Measurements from ENCODE around the gene TRIM42. TPM values are rescaled to one million over a fixed set of nuclear protein-coding genes. Genes with fewer than 3 reads are reported as not detected.

Gene TRIM42
- total RNA-seq, 2 experiments from 2014 or later, result not detected

DNA sequence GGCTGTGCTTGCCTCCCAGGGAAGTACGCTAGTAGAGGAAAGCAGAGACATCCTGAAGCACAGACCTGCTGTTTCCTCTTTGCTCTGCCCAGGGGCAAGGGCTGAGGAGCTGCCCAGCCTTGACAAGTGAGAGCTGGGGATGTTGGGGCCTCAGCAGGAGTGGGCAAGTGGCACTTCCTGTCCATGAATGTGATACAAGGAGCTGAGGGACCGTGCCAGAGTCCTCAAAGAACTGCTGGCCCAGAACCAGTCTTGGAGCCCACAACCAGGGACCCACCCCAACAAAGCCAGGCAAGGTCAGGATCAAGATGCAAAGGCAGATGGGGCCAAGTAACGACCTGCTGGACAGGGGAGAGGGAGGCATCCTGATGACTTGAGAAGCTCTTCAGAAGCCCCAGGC, 70.3 kb downstream of the TRIM42 start:
- intact Hi-C loops (cut with DNase I, micrococcal nuclease), result no loop called here
- Mint-ChIP-seq H3K4me1 (ENCODE audit: low read depth) (no peaks in the 10 kb centered on the region), H3K27me3 (peaks cover 4% of the 10 kb centered on the region), H3K36me3 (ENCODE audit: low read depth) (no peaks in the 10 kb centered on the region), H3K27ac (no peak overlapping the region), H3K9me3 (no peaks in the 10 kb centered on the region), H3K4me3 (no peak overlapping the region)
- ATAC-seq (ENCODE audit: poor library complexity) (no peak), DNase-seq (no peak)
- H3K9me3 ChIP-seq (ENCODE audit: control insufficient read depth in 1 of 2, insufficient read depth in 1 of 2, low read length in 2 of 2), result peaks cover 0 to 8% of the 10 kb centered on the region in 2 experiments
- POLR2A ChIA-PET, result no interaction called here
- TF ChIP-seq, protein P1, sequence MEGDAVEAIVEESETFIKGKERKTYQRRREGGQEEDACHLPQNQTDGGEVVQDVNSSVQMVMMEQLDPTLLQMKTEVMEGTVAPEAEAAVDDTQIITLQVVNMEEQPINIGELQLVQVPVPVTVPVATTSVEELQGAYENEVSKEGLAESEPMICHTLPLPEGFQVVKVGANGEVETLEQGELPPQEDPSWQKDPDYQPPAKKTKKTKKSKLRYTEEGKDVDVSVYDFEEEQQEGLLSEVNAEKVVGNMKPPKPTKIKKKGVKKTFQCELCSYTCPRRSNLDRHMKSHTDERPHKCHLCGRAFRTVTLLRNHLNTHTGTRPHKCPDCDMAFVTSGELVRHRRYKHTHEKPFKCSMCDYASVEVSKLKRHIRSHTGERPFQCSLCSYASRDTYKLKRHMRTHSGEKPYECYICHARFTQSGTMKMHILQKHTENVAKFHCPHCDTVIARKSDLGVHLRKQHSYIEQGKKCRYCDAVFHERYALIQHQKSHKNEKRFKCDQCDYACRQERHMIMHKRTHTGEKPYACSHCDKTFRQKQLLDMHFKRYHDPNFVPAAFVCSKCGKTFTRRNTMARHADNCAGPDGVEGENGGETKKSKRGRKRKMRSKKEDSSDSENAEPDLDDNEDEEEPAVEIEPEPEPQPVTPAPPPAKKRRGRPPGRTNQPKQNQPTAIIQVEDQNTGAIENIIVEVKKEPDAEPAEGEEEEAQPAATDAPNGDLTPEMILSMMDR (IDR thresholded peaks at IDR 0.05), result no peak
- H3K27me3 ChIP-seq (ENCODE audit: control insufficient read depth in 1 of 2, insufficient read depth in 2 of 2, low read length in 2 of 2), result no peaks in the 10 kb centered on the region
- H3K4me3 ChIP-seq (ENCODE audit: low read length), result no peak overlapping the region
- no peaks in the 10 kb centered on the region for H3K4me1 ChIP-seq (ENCODE audit: insufficient read depth, low read length)
- CTCF ChIA-PET, result no interaction called here
- H3K36me3 ChIP-seq (ENCODE audit: insufficient read depth, low read length), result no peaks in the 10 kb centered on the region
- no peak overlapping the region for H3K27ac ChIP-seq (ENCODE audit: low read depth in 1 of 2, low read length in 2 of 2)

DNA sequence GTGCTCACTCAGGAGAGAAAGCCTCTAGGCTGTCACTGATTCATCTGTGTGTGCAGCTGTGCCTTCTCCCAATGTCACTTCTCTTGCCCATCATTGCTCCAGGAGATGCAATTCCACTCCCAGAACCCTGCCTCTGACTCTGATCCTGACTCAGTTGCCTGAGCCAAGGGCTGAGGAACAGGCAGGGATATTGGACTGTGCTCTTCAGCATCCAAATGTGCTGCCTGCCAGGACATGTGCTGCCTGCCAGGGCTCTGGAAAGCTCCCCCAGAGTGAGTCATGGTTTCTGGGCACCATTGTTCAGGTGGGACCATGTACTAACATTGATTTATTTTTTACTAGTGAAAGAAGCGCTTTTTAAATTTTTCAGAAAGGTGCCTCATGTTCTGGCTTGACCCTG, 71.0 kb downstream of the TRIM42 start:
- CTCF ChIA-PET, result no interaction called here
- H3K36me3 Mint-ChIP-seq (ENCODE audit: low read depth), result no peaks in the 10 kb centered on the region

More for the DNA sequence above, 71.0 kb downstream of the TRIM42 start:
- intact Hi-C loops (cut with DNase I, micrococcal nuclease), result no loop called here
- Mint-ChIP-seq H3K9me3 (no peaks in the 10 kb centered on the region), H3K4me1 (ENCODE audit: low read depth) (no peaks in the 10 kb centered on the region), H3K27ac (no peak overlapping the region), H3K27me3 (peaks cover 4% of the 10 kb centered on the region), H3K4me3 (no peak overlapping the region)
- Histone ChIP-seq H3K4me3 (ENCODE audit: low read length) (no peak overlapping the region), H3K27ac (ENCODE audit: low read depth in 1 of 2, low read length in 2 of 2) (no peak overlapping the region), H3K27me3 (ENCODE audit: control insufficient read depth in 1 of 2, insufficient read depth in 2 of 2, low read length in 2 of 2) (no peaks in the 10 kb centered on the region), H3K4me1 (ENCODE audit: insufficient read depth, low read length) (no peaks in the 10 kb centered on the region), H3K36me3 (ENCODE audit: insufficient read depth, low read length) (no peaks in the 10 kb centered on the region), H3K9me3 (ENCODE audit: control insufficient read depth in 1 of 2, insufficient read depth in 1 of 2, low read length in 2 of 2) (peaks cover 0 to 8% of the 10 kb centered on the region in 2 experiments)
- TF ChIP-seq, protein P1 (IDR thresholded peaks at IDR 0.05), result no peak
- ATAC-seq (ENCODE audit: poor library complexity), result no peak
- POLR2A ChIA-PET, result no interaction called here
- DNase-seq, result no peak
